Mucosa of descending colon (tissue), 3 donors: Measurements from ENCODE around the gene INO80D. TPM values are rescaled to one million over a fixed set of nuclear protein-coding genes. Genes with fewer than 3 reads are reported as not detected.

ENCODE experiments used
- ATAC-seq: fragments of 200-7000 bp; cut with Tn5 transposase; one replicate; pipeline ENCODE4 v1.9.1; 2020; ENCODE audit warnings: mild to moderate bottlenecking, moderate library complexity
- DNase-seq, 3 donors: peaks; one replicate each; pipeline ENCODE4 v3.0.0-alpha.2; 2020
- H3K36me3 ChIP-seq: fragments of 200-600 bp; one replicate; pipeline ENCODE4 v1.8.0; 2021; ENCODE audit warnings: low read depth, mild to moderate bottlenecking
- H3K4me1 ChIP-seq: fragments of 200-600 bp; one replicate; pipeline ENCODE4 v1.8.0; 2021; ENCODE audit warnings: low read depth, mild to moderate bottlenecking
- H3K4me3 ChIP-seq: fragments of 200-600 bp; one replicate; pipeline ENCODE4 v1.8.0; 2021; ENCODE audit warnings: mild to moderate bottlenecking
- H3K9me3 ChIP-seq: fragments of 200-600 bp; one replicate; pipeline ENCODE4 v1.8.0; 2021; ENCODE audit warnings: mild to moderate bottlenecking
- CTCF ChIP-seq: fragments of 200-600 bp; IDR thresholded peaks from one replicate; pipeline ENCODE4 v1.8.0; 2022; ENCODE audit warnings: antibody characterized with exemption, mild to moderate bottlenecking
- intact Hi-C, 2 donors: fragments of 100-400 bp; cut with DNase I in 1 of 2; cut with micrococcal nuclease in 1 of 2; formaldehyde crosslinking; loops; one replicate each; pipeline versions ENCODE4 v1.11.0 to v1.11.1; 2022; cut with DNase I, micrococcal nuclease
- total RNA-seq, 3 donors: library from RNA; stranded (reverse); fragmentation: NEBNext Ultra II Directional in 2 of 3; extraction: Animal tissue kit (Norgen Biotek cat#: 25700) in 2 of 3; gene quantifications; one replicate each; pipeline versions ENCODE4 v1.2.1 to v1.2.4, GENCODE V29; 2021 to 2023
- donor health status: DM: no; HTN: no; CAD: no; lungs with moderate emphysema.
- donor health status: DM: no; HTN: no; CAD: no.
- donor health status: DM: no; HTN: yes; CAD: no.

The INO80D gene
- total RNA-seq, 3 donors from 2014 or later = 27.3 to 36.2 (median 30.8) TPM

GRCh38 chr2:206088248-206088647 lies 2.3 kb upstream of the INO80D start:
- Histone ChIP-seq H3K4me1 (peaks cover 8% of the 10 kb centered on the region), H3K4me3 (no peak overlapping the region), H3K36me3 (no peaks in the 10 kb centered on the region), H3K9me3 (no peaks in the 10 kb centered on the region)
- no peak for TF ChIP-seq CTCF
- intact Hi-C loops = no loop called here
- DNase-seq (no peak), ATAC-seq (no peak)

DNA sequence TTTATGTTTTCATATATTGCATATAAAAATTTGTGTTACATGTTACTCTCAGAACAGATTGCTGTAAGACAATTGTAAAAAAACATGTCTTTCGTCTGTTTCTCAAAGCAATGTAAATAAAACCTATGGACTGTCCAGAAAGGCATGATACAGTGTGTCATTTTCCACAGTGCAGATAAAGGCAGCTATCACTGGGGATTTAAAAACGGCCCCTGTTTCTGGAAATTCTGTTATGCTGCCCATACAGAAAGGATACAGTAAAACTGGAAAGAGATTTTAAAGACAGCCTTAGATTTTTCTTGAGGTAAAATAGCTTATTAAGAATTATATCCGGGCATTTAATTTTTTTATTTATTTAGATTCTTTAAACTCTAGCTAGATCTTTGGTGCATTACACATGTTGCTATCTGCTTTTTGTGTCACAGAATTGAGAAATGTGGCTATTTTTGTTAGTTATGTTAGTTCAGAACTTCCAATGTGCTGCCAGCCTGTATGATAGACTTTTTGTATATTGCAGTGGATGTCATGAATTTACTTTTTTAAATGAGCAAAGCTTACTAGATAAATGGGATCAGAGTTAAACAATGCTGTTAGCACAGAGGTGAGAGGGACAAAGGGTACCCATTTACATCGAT lies 859 bp upstream of the INO80D start:
- no peak for TF ChIP-seq CTCF
- H3K4me1 ChIP-seq = peaks cover 8% of the 10 kb centered on the region
- no peak for DNase-seq
- no peaks in the 10 kb centered on the region for H3K9me3 ChIP-seq
- peak overlapping the region; percentile 80 for H3K4me3 ChIP-seq
- no peak for ATAC-seq
- intact Hi-C loops = no loop called here
- no peaks in the 10 kb centered on the region for H3K36me3 ChIP-seq

- intact Hi-C loops = no loop called here
These were observed 868 bp downstream of the INO80D start for GRCh38 chr2:206084870-206085741.

DNA sequence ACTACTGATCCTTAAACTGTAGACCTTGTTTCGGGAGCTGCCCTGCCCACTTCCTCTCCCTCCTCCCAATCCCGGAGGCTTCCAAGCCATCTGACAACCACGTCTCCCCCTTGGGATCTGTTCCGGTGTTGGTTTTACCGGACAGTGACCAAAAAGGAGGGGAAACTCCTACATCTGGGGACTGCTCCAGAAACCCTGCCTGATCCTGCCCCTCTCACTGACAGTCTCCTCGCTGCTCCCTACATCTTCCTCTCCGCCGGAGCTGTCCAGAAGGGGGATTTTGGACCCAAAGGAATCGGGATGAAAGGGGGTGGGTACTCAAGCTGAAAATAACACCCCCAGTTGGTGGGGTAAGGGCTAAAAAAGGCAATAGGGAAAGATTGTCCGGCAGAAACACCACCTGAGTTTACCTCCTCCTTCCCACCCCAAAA lies 1.5 kb downstream of the INO80D start:
- no peak for TF ChIP-seq CTCF
- Histone ChIP-seq H3K36me3 (no peaks in the 10 kb centered on the region), H3K9me3 (no peaks in the 10 kb centered on the region), H3K4me3 (peak overlapping the region; percentile 80), H3K4me1 (peaks cover 8% of the 10 kb centered on the region)
- ATAC-seq = peak; percentile 40
- DNase-seq = peak; percentile 67 to 73 (median 67)
- intact Hi-C loops = no loop called here

More at GRCh38 chr2:206084870-206085741, 868 bp downstream of the INO80D start:
- no peak for TF ChIP-seq CTCF
- no peaks in the 10 kb centered on the region for H3K36me3 ChIP-seq
- H3K4me3 ChIP-seq = peak overlapping the region; percentile 80
- DNase-seq (peak; percentile 50 to 74 (median 68)), ATAC-seq (peak; percentile 50)
- no peaks in the 10 kb centered on the region for H3K9me3 ChIP-seq
- peaks cover 8% of the 10 kb centered on the region for H3K4me1 ChIP-seq

GRCh38 chr2:206083602-206084438 lies 2.2 kb downstream of the INO80D start:
- peaks cover 8% of the 10 kb centered on the region for H3K4me1 ChIP-seq
- DNase-seq (peak in 2 of 3 donors; percentile 49 to 57), ATAC-seq (peak; percentile 21)

More at GRCh38 chr2:206083602-206084438, 2.2 kb downstream of the INO80D start:
- intact Hi-C loops = no loop called here
- no peaks in the 10 kb centered on the region for H3K9me3 ChIP-seq
- no peak for TF ChIP-seq CTCF
- no peaks in the 10 kb centered on the region for H3K36me3 ChIP-seq
- no peak overlapping the region for H3K4me3 ChIP-seq
